GM19351 (cell line): ENCODE measurements around the gene CLEC19A.

ENCODE experiments used
- ATAC-seq: cut with Tn5 transposase; IDR thresholded peaks from one replicate; pipeline ENCODE4 v1.9.1; 2021; ENCODE audit warnings: mild to moderate bottlenecking, moderate library complexity; ENCODE audit not compliant: unreplicated experiment

The CLEC19A gene

DNA sequence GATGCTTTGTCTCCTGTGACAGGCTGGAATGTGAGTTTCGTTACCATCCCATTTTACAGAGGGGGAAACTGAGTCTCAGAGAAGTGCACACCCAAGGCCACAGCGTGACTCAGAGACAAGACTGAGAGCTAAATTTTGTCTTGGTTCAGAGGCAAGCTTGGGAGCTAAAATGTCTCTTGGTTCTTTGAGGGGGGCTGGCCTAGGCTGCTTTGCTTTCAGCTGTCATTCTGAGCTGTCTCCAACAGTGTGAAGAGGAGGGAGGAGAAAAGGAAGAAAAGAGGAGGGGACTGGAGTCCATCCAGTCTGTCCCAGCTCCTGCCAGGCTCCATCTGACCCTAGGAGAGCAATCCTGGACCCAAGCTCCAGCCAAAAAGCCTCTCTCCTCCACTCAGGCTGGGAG is at the start of gene CLEC19A:
Gene CLEC19A (plus strand): TSS at position 301 of the 400 bp plus-strand sequence. CDS start 121 bp downstream, outside the sequence.
- ATAC-seq, result no peak

DNA sequence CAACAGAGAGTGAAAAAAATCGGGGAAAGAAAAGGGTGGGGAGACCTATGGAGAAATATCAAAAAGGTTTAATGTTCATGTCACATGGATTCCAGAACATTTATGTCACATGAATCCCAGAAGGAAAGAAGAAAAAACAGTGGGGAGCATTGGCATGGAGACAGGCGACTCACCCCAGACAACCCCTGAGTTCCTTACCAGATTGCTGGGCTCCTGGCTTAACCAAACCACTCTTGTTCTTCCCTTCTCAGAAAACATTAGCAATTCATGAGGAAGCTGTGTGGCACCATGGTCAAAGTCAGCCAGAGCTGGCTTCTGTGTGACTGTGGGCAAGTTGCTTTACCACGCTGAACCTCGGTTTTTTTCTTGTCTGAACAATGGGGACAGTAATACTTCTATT is 49.6 kb upstream of the CLEC19A start:
- ATAC-seq, result no peak

DNA sequence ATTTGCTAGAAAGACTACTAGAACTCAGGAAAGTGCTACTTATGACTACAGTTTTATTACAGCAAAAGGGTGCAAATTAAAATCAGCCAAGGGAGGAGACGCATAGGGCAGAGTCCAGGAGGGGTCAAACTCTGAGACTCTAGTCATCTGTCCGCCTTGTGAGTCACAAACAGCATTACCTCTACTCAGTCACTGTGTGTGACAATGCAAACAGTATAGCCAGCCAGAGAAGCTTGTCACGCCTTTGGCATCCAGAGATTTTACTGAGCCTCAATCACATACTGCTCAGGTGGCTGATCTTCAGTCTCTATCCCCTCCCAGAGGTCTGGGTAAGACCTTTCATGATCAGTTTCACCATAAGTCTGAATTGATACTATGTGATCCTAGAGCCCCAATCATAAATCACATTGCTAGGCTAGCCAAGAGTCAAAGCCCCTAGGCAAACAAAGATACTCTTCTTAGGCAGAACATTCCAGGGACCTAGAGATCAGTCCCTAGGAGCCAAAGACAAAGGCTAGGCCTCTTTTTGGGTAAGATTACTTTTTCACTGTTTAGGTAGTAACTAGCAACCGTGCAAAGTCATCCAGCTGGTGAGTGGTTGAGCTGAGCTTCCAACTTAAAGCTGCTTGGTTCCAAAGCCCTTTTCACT is 48.8 kb upstream of the CLEC19A start:
- no peak for ATAC-seq

DNA sequence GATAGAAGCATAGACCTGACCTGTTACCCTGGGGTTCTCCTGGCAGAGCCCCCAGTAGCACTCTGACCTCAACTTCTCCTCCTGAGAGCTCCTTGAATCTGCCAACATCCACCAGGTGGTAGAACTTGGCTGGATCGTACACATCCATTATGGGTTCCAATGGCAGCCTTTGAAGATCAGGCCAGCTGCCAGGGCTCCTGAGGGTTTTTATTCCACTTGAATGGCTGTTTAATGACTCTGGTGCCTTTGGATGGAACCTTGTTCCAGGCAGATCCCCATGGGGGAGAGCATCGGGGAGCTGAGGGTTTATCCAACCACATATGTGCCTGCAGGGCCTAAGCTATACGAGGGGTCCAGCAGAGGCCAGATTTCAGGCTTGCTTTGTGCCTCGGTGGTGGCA is 47.1 kb upstream of the CLEC19A start:
- no peak for ATAC-seq

DNA sequence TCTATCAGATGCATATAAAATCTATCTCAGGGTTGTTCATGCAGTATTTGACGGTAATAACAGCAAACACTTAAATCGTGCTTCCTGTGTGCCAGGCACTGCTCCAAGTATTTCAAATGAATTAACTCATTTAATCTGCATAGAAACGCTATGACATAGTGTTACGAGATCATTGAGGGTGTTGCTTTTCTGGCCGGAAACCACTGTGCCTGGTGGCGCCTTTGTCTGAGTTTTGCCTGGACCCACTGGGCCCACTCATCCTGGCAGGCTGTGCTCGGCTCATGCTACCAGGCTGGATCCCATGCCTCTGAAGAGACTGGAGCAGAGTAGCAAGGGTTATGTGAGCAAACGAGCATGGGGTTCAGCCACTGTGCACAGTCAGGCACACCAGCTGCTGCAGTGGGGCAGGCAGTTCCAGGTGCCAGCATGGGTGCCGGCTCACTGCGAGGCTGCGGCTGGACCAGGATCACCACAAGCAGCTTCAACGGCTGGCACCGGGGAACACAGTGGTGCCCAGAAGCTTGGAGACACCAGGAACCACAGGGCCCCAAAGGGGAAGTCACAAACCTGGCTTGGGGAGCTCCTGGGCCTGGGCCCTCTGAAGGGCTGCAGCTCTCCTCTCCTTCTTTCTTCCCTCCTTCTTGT is 45.9 kb upstream of the CLEC19A start:
- ATAC-seq, result no peak

DNA sequence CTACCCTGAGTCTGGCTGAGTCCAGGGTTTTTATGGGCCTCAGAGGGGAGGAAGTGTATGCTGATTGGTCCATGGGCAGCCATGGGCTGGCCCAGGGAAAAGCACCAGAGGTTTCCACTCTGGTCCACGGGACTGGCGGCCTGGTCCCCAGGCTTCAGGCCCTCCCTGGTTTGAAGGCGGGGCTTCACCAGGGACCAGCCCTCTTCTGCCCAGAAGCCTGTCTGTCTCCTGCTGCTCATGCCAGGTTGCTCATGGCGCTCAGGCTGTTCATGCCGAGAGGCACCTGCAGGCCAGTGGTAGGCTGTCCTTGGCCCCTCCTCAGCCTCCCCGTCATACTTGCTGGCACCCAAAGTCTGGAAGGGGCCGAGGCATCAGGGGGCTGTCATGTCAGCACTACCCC is 45.0 kb upstream of the CLEC19A start:
- ATAC-seq, result no peak

DNA sequence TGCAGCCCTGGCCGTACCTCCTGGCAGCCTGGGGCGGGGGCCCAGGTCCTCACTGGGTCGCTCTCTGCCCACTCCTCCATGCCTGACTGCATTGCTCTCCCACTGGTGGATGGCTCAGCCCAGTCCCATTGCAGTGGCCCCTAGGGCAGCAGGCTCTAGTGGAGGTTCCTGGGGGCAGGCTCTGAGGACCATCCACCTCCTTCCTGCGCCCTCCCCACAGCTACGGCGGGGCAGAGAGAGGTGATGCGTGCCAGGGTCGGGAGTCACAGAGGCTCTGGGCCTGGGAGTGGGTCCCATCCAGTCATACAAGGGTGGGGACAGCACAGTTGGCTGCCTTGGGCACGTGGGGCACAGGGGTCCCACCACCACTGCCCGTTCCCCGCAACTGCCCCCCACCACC is 44.0 kb upstream of the CLEC19A start:
- no peak for ATAC-seq

DNA sequence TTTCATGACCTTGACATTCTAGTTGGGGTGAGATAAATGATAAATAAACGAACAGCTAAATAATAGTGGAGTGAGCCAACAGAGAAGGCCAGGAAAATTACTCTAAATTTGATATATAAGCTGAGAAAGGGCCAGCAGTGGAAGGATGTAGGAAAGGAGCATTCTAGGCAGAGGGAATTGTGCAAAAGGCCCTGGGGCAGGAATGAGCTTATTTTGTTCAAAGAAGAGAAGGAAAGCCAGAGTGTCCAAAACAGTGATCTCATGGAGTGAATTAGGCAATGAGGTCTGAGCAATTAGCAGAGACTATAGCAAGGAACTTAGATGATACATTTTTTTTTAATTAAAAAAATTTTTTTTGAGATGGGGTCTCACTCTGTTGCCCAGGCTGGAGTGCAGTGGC is 43.3 kb upstream of the CLEC19A start:
- ATAC-seq, result no peak

DNA sequence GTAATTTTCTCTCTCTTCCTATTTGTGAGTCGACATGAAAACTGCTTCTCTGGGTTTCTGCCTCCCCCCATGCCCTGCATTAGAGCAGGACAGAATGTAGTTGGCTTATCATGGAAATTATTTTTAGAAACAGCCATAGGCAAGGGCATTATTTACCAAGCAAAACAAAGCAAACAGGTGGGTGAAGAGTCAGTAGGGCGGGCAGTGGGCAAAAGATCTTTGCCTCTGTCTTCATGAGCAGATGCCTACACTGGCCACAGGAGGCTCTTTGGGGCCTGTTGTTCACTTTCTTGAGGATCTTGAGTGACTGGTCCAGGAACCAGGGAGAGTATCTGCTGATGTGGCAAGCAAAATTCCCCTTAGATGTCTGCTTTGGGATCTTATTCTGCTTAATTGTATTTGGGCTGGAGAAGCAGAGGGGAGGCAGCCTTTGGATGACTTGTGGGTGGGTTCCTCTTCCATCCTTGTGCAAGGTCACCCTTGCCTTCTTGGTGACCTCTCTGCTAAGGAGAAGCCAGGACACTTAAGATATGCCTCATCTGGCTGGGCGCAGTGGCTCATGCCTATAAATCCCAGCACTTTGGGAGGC is 42.5 kb upstream of the CLEC19A start:
- no peak for ATAC-seq

DNA sequence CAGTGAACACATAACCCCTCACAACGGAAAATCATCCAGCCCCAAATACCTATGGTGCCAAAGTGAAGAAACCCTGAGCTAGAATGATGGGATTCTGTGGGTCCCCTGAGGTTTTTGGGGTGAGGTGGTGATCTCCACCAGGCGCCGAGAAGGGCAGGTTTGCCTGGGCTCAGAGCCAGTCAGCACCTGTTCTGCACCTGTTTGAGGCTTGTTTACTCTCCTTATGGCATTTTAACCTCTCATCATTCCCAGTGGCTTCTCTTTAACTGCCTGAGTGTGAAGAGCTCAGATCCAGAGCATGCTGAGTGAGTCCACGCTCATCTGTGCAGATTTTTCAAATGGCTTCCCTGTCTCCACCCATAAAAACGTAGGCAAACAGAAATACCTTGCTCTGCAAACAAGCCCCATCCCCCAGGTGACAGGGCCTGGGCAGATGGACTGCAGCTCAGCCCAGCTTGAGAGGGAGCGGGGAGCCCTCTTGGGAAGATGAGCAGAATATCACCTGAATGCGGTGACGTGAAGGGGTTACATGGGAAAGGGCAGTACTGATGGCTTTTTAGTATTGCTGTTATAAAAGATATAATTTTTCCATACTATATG is 40.1 kb upstream of the CLEC19A start:
- no peak for ATAC-seq

DNA sequence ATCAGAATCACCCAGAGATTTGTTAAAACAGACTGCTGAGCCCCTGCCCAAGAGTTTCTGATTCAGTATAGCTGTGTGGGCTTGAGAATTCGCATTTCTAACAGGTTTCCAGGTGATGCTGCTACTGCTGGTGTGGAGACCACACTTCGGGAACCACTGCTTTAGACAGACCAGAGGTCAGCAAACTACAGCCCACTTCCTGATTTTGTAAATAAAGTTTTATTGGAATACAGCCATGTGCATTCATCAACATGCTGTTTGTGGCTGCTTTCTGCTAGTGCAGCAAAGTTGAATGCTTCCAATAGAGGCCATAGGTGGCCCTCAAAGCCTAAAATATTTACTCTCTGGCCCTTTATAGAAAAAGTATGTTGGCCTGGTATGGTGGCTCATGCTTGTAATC is 32.6 kb upstream of the CLEC19A start:
- no peak for ATAC-seq

DNA sequence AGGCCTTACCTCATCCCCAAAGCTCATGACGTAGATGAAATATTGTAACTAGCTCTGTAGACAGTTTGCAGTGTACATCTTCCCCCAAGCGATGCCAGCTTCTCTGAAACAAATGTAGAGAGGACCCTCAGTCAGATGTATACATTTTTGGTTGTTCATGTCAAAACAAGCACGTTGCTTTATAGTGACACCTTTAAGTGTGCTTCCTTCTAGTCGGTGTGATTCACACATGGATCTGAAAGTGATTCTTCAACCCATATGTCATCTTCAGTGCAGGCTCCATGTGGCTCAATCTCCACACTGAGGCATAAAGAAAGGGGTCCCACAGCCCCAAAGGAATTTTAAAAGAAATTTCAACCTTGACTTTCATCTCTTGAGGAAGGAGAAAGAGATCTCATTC is 30.9 kb upstream of the CLEC19A start:
- no peak for ATAC-seq

DNA sequence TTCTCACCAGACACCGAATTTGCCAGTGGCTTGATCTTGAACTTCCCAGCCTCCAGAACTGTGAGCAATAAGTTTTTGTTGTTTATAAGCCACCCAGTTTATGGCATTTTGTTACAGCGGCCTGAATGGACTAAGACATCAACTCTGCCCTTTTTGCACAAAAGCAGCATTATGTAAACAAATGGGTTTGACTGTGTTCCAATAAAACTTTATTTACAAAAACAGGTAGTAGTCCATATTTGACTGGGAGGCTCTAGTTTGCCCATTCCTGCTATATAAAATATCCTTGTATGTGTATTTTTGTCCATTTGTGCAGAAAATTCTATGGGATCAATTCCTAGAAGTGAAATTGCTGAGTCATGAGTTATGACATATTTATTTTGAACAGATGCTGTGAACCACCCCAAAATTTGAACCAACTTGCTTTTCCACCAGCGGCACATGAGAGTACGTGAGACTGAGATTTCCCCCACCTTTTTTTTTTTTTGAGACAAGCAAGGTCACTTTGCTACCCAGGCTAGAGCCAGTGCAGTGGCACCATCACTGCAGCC is 21.3 kb upstream of the CLEC19A start:
- ATAC-seq, result no peak

DNA sequence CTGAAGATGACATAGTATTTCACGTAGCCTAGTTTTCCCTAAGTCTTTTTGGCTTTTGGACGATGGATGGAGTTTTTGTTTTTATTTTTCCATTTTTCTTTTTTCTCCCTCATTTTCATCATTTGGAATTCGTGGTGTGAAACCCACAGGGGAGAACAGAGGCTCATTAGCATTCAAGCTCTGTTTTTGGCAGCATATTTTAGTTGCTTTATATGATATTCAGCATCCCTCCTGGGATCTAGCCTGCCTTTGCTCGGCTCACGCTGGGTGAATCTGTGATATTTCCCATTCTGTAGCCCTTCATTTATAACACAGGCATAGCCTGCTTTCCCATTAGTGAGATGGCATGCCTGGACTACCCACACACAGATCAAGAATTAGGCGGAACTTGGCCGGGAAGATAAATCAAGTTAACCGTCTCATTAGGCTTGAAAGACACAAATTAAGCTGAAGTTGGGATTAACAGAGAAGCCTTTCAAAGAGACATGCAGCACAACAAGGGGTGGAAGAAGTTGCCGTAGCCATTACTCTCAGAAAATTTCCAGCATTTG is 20.1 kb upstream of the CLEC19A start:
- ATAC-seq, result no peak

DNA sequence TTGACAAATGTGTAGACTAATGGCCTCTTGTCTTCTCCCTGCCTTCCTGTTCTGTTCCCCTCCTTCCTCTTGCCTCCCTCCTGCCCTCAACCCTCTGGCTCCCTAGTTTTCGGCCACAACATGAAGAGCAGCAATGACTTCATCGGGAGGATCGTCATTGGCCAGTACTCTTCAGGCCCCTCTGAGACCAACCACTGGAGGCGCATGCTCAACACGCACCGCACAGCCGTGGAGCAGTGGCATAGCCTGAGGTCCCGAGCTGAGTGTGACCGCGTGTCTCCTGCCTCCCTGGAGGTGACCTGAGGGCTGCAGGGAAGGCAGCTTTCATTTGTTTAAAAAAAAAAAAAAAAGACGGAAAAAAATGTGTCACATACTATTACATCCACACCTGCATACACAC is 18.8 kb upstream of the CLEC19A start:
- ATAC-seq, result no peak

DNA sequence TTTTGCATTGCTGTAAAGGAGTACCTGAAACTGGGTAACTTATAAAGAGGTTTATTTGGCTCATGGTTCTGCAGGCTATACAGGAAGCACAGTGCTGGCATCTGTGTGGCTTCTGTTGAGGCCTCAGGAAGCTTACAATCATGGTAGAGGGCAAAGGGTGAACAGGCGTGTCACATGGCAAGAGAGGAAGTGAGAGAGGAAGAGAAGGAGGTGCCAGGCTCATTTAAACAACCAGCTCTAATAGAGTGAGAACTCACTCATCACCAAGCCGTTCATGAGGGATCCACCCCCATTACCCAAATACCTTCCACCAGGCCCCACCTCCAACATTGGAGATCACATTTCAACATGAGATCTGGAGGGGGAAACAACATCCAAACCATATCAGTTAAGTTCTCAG is 16.4 kb upstream of the CLEC19A start:
- ATAC-seq, result no peak

DNA sequence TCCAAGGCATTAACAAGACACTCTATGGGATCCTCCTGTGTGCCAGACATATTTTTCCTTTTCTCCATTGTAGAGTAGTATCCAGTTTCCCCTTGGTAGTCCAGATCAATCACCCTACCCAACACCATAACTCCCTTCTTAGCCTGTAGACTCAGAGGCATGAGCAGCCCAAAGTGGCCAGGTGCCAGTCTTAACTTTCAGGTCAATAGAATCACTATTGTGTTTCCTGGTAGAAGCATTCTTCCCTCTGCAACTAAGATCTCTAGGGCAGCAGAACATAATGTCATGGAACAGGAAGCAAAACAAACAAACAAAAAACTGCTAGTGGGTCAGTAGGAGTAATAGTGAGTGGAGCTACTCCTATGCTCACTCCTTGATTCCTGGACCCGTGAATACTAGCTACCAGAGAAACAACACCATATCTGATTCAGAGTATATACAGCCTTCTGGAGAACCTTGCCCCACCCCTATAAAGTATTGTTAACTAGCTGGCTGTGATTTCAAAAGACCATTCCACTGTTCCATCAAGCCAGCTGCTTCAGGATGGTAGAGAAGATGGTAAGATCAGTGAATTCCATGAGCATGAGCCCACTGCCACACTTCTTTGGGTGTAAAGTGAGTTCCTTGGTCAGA is 11.2 kb upstream of the CLEC19A start:
- no peak for ATAC-seq

DNA sequence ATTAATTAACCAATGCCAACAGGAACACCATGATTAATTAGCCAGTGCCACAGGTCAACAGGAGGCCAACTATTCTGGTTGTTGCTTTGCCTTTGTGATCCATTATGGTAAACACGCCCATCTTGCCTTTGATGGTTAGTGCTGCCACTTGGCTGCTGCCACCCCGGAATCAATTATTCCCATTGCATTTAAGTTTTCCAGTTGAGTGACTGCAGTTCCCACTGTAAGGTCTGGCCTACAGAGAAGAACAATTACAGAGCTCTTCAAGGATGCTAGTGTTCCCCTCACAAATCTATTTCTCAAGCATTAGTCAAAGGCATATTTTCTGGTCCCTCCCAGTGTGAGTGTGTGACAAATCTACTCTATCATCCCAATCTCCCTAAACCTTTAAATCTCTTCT is 7.1 kb upstream of the CLEC19A start:
- ATAC-seq, result no peak

DNA sequence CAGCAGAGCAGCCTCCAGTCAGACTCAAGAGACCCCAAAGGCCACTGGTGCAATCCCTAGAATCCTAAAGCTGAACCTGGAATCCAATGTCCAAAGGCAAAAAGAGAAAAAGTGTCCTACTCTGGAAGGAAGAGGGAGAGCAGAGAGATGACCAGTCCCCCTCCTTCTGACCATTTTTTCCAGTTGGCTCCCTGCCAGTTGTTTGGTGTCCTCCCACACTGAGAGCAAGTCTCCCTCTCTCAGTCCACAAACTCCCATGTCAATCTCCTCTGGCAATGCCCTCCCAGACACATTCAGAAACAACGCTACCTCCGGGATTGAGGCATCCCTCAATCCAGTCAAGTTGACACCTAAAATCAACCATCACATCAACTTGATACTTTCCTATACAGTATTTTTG is 4.3 kb upstream of the CLEC19A start:
- ATAC-seq, result no peak

DNA sequence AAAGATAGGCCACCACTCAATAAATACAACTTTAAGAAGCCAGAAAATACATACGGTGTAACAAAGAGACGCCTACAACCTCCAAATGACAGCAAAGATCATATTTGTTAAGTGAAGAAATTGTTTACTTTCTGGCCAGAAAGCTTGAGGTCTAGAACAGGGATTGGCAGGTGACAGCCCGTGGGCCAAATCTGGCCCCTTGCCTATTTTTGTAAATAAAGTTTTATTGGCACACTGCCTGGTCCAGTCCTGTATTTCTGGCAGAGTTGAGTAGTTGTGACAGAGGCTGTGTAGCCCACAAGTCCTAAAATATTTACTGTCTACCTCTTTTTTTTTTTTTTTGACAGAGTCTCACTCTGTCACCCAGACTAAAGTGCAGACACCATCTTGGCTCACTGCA is 3.4 kb upstream of the CLEC19A start:
- no peak for ATAC-seq

DNA sequence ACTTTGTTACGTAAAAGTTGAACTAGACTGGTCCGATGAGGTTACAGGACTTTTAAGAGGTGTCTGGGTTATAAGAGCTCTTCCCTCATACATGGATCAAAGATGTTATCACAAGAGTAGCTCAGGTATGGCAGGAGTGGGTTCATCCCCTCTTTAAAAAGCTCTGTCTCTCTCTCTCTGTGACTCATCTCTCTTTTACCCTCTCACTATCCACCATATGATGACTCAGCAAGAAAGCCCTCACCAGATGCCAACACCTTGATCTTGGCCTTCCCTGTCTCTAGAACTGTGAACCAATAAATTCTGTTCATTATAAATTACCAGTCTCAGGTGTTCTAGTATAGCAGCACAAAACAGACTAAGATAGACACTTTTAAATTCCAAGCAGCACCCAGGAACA is 1.9 kb upstream of the CLEC19A start:
- no peak for ATAC-seq
